Hematopoietic multipotent progenitor cell treated with erythropoietin and hydrocortisone succinate and interleukin-3 and kit ligand, for 4 days (in vitro differentiated cells): ENCODE results near the gene MARK2.

Experiments used
- DNase-seq: peaks from one replicate; pipeline ENCODE4 v3.0.0-alpha.2; 2015

The MARK2 gene

GRCh38 chr11:63911440-63911839 is 72.5 kb downstream of the MARK2 start:
- DNase-seq, result no peak

- no peak for DNase-seq
Measured at GRCh38 chr11:63911876-63912275, 73.0 kb downstream of the MARK2 start.

- no peak for DNase-seq
Measured at GRCh38 chr11:63912678-63913077, 73.8 kb downstream of the MARK2 start.

- no peak for DNase-seq
Measured at GRCh38 chr11:63913866-63914830, 75.2 kb downstream of the MARK2 start.

- DNase-seq, result no peak
Measured at GRCh38 chr11:63914896-63915691, 76.2 kb downstream of the MARK2 start.

- DNase-seq, result peak; percentile 66
Measured at GRCh38 chr11:63915961-63916836, 77.3 kb downstream of the MARK2 start.

GRCh38 chr11:63916837-63917691 is 78.2 kb downstream of the MARK2 start, which contains the start of gene RCOR2:
Gene RCOR2 (minus strand): TSS chr11:63917164. CDS start chr11:63916456, 708 bp downstream.
- DNase-seq, result peak; percentile 88

- DNase-seq, result peak; percentile 74
Measured at GRCh38 chr11:63917692-63918506, 79.0 kb downstream of the MARK2 start.

- peak; percentile 28 for DNase-seq
Measured at GRCh38 chr11:63918507-63919191, 79.7 kb downstream of the MARK2 start.

GRCh38 chr11:63919267-63920125 is 80.6 kb downstream of the MARK2 start:
- DNase-seq, result peak; percentile 34

- no peak for DNase-seq
Measured at GRCh38 chr11:63920126-63920938, 81.4 kb downstream of the MARK2 start.

GRCh38 chr11:63920939-63921417 is 82.1 kb downstream of the MARK2 start:
- DNase-seq, result no peak

GRCh38 chr11:63922673-63923192 is 83.8 kb downstream of the MARK2 start:
- DNase-seq, result no peak

- no peak for DNase-seq
Measured at GRCh38 chr11:63923319-63923718, 84.4 kb downstream of the MARK2 start.

- no peak for DNase-seq
Measured at GRCh38 chr11:63929616-63930015, 90.7 kb downstream of the MARK2 start.

GRCh38 chr11:63931045-63931444 is 92.1 kb downstream of the MARK2 start:
- no peak for DNase-seq

- no peak for DNase-seq
Measured at GRCh38 chr11:63931876-63932275, 93.0 kb downstream of the MARK2 start.

- DNase-seq, result no peak
Measured at GRCh38 chr11:63933459-63933858, 94.5 kb downstream of the MARK2 start.
